Measurements from ENCODE around the gene CGB5. TPM values are rescaled to one million over a fixed set of nuclear protein-coding genes. Genes with fewer than 3 reads are reported as not detected.
"Not testable (repeated sequence)": the region's sequence is repeated elsewhere in the genome, so short reads cannot be mapped to it uniquely, and the experiment has no call there.

The CGB5 gene
- total RNA-seq, 1 donor from 2014 or later: 3.7 TPM

DNA sequence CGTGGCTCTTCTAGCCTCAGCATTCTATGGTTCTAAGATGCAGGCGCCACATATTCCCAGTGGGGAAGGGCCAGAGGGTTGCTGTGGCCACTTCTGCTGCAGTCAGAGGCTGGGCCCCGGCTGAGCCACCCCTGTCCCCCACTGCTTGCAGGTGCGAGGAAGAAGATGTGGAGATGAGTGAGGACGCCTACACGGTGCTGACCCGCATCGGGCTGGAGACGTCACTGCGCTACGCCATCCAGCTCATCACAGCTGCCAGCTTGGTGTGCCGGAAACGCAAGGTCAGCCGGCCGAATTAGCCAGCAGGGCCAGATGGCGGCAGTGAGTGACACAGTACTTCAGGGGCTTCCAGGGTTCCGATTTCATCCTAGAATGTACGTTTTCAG, 28.8 kb upstream of the CGB5 start:
- Mint-ChIP-seq H3K36me3 (peaks cover 22% of the 10 kb centered on the region), H3K27me3 (ENCODE audit: low read depth) (peaks cover 16% of the 10 kb centered on the region), H3K9me3 (no peaks in the 10 kb centered on the region), H3K4me1 (peaks cover 4% of the 10 kb centered on the region), H3K27ac (no peak overlapping the region), H3K4me3 (no peak overlapping the region)
- TF ChIP-seq, protein P1, sequence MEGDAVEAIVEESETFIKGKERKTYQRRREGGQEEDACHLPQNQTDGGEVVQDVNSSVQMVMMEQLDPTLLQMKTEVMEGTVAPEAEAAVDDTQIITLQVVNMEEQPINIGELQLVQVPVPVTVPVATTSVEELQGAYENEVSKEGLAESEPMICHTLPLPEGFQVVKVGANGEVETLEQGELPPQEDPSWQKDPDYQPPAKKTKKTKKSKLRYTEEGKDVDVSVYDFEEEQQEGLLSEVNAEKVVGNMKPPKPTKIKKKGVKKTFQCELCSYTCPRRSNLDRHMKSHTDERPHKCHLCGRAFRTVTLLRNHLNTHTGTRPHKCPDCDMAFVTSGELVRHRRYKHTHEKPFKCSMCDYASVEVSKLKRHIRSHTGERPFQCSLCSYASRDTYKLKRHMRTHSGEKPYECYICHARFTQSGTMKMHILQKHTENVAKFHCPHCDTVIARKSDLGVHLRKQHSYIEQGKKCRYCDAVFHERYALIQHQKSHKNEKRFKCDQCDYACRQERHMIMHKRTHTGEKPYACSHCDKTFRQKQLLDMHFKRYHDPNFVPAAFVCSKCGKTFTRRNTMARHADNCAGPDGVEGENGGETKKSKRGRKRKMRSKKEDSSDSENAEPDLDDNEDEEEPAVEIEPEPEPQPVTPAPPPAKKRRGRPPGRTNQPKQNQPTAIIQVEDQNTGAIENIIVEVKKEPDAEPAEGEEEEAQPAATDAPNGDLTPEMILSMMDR (IDR thresholded peaks at IDR 0.05; ENCODE audit: unreplicated experiment): no peak
- no peak for DNase-seq (ENCODE audit: low spot score in 2 of 2, unreplicated experiment in 2 of 2)

DNA sequence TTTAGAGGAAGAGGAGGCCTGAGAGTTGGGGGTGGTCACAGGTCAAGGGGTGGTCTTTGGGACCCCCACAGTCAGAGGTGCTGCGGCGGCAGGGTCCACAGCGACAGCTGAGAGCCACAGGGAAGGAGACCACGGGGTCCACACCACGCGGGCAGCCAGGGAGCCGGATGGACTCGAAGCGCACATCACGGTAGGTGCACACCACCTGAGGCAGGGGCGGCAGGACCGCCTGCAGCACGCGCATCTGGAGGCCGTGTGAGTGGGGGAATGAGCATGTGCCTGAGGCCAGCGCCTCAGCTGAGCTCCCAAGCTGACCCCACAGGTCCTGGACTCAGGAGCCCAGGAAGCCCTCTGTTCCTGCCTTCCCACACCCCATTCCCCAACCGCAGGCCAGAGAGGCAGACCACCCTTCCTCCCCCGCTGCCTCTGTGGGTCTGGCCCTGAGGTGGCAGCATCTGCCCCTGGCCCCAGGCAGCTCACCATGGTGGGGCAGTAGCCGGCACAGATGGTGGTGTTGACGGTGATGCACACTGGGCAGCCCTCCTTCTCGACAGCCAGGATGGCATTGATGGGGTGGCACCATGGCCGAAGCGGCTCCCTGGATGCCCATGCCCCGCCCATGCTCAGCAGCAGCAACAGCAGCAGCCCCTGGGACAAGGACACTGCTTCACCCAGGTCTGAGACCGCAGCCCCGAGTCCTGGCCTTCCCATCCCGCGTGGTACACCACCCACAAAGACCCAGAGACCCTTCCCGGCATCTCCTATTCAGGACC, 27.4 kb upstream of the CGB5 start:
- no peak overlapping the region for H3K27ac Mint-ChIP-seq
- TF ChIP-seq, protein P1 (IDR thresholded peaks at IDR 0.05; ENCODE audit: unreplicated experiment): no peak
- peaks cover 6% of the 10 kb centered on the region for H3K4me1 Mint-ChIP-seq
- peaks cover 30% of the 10 kb centered on the region for H3K27me3 Mint-ChIP-seq (ENCODE audit: low read depth)
- H3K36me3 Mint-ChIP-seq: peaks cover 15% of the 10 kb centered on the region
- H3K4me3 Mint-ChIP-seq: no peak overlapping the region
- no peak for DNase-seq (ENCODE audit: low spot score in 2 of 2, unreplicated experiment in 2 of 2)
- H3K9me3 Mint-ChIP-seq: no peaks in the 10 kb centered on the region

DNA sequence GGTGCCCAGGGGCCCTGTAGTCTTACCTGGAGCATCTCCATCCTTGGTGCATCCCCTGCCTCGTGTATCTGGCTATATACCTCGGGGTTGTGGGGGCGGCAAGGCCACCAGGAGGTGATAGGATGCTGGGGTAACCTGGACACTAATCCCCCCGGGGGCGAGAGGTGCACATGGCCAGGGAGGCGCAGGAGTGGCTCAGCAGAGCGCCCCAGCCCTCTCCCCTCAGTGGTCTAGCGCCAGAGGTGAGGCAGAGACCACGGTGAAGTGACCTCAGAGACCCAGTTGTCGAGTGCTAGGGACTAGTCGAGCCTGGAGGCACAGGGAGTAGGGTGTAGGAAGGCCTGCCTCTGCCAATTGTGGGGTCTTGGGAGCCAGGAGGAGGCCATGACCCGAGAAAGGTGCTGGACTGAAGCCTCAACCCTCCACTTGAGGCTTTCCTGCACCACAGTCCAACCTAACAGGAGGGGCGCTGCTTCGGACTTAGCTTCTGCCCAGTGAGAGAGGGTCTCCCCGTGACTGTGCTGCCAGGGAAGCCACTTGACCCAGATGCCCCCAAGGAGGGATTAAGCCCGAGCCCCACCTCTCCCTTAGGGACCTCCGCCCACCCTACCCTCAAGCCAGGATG, 26.5 kb upstream of the CGB5 start, which contains the start of gene LHB:
Gene LHB (minus strand): TSS at position 51 of the 625 bp plus-strand sequence. CDS start 10 bp downstream, at position 41.
- Mint-ChIP-seq H3K36me3 (peaks cover 15% of the 10 kb centered on the region), H3K4me3 (peak within 1 kb of the TSS; percentile 48), H3K27me3 (ENCODE audit: low read depth) (peaks cover 38% of the 10 kb centered on the region), H3K27ac (no peak within 1 kb of the TSS), H3K9me3 (no peaks in the 10 kb centered on the region), H3K4me1 (peaks cover 6% of the 10 kb centered on the region)
- TF ChIP-seq, protein P1 (IDR thresholded peaks at IDR 0.05; ENCODE audit: unreplicated experiment): no peak
- DNase-seq (ENCODE audit: low spot score in 2 of 2, unreplicated experiment in 2 of 2): no peak

DNA sequence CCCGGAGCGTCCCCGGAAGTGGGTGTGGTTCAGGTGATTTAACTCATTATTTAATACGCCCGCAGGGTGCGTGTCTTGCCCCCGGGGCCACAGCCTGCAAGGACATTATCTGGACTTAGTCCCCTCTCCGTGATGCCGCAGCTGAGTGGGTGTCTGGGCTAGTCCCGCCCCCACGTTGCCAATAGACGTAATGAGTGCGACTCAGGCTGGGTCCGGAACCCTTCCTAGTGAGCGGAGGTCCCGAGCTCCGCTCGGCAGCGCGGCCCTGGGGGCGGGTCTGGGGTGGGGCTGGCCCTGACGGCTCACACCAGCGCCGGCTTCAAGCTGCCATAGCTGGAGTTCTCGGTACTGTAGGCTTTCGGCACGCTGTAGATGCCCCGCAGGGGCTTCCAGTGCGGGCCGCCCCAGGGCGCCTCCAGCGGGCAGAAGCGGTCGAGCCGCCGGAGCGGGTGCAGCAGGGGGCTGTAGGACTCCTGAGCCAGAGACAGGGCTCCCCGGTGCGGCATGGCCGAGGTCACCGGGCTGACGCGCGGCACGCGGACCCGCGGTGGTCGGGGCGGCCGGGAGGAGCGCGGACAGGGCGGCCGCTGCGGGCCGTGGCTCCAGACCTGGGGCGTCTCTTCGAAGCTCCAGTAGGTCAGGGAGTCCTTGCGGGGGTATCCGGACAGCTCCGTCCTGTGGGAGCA, 25.8 kb upstream of the CGB5 start:
- peak; percentile 39 to 70 for DNase-seq (ENCODE audit: low spot score in 2 of 2, unreplicated experiment in 2 of 2)
- Mint-ChIP-seq H3K4me1 (peaks cover 6% of the 10 kb centered on the region), H3K36me3 (peaks cover 15% of the 10 kb centered on the region), H3K4me3 (peak overlapping the region; percentile 48), H3K27me3 (ENCODE audit: low read depth) (peaks cover 41% of the 10 kb centered on the region), H3K27ac (no peak overlapping the region), H3K9me3 (no peaks in the 10 kb centered on the region)
- TF ChIP-seq, protein P1 (IDR thresholded peaks at IDR 0.05; ENCODE audit: unreplicated experiment): no peak

DNA sequence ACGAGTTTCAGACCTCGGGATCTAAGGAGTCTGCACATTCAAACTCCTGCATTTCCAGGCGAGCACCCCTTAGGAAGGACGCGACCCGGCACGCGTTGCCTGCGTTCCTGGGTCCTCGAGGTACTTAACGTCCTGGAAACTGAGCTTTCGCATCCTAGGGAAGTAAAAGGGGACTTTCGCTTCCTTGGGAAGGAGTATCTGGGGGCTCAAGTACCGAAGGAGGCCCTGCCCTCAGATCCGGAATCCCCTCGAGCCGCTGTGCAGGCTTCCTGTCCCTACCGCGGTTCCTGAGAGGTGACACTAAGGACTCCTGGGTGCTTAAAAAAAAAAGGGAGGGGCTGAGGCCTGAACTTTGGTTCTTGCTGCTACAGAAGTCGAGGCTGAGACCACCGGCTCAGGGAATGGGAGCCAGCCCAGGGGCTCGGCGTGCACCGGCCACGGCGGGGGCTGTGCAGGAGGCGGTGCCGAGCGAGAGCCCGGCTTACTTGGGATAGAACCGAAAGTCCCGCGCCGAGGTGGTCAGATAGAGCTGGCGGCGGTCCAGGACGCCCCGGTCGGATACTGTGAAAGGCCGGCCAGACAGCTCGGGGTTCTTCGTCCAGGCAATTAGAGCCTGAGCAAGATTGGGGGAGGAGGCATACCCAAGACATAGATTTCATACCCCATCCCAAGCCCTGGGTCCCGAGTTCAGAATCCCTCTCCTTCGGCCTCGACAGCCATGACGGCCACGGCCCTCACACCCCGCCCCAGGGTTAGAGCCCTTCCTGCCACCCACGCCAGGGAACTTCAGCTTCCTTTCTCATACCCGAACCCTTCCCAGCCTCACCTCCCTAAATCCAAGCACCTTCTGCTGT, 25.0 kb upstream of the CGB5 start:
- Mint-ChIP-seq H3K4me3 (peak overlapping the region; percentile 48), H3K27me3 (ENCODE audit: low read depth) (peaks cover 41% of the 10 kb centered on the region)

More for the DNA sequence above, 25.0 kb upstream of the CGB5 start:
- not testable (repeated sequence) for H3K9me3 Mint-ChIP-seq; DNase-seq (ENCODE audit: low spot score in 2 of 2, unreplicated experiment in 2 of 2); H3K4me1 Mint-ChIP-seq; H3K27ac Mint-ChIP-seq
- H3K36me3 Mint-ChIP-seq: peaks cover 13% of the 10 kb centered on the region
